ENCODE results near the gene ARIH2.

The ARIH2 gene

GRCh38 chr3:48974076-48974864, 55.6 kb downstream of the ARIH2 start:
- DNase-seq (ENCODE audit: low spot score): no peak

- DNase-seq (ENCODE audit: low spot score): no peak
Observed at GRCh38 chr3:48979451-48979850, 60.8 kb downstream of the ARIH2 start.

GRCh38 chr3:48980295-48980694, 61.7 kb downstream of the ARIH2 start:
- DNase-seq (ENCODE audit: low spot score): no peak

- DNase-seq (ENCODE audit: low spot score): no peak
Observed at GRCh38 chr3:48982016-48982415, 63.4 kb downstream of the ARIH2 start.

- DNase-seq (ENCODE audit: low spot score): no peak
Observed at GRCh38 chr3:48982686-48983085, 64.0 kb downstream of the ARIH2 start.

- DNase-seq (ENCODE audit: low spot score): no peak
Observed at GRCh38 chr3:48983096-48983495, 64.5 kb downstream of the ARIH2 start.

GRCh38 chr3:48984663-48985062, 66.0 kb downstream of the ARIH2 start:
- peak; percentile 58 for DNase-seq (ENCODE audit: low spot score)

- no peak for DNase-seq (ENCODE audit: low spot score)
Observed at GRCh38 chr3:48985831-48986376, 67.3 kb downstream of the ARIH2 start.

GRCh38 chr3:48989126-48989795, 70.6 kb downstream of the ARIH2 start:
- no peak for DNase-seq (ENCODE audit: low spot score)

- DNase-seq (ENCODE audit: low spot score): peak; percentile 94
Observed at GRCh38 chr3:48989796-48990635, 71.4 kb downstream of the ARIH2 start, which contains the start of gene P4HTM. Gene P4HTM, plus strand, starts transcription at chr3:48990241. Its CDS starts 16 bp downstream, at chr3:48990257.

- peak; percentile 43 for DNase-seq (ENCODE audit: low spot score)
Observed at GRCh38 chr3:48990636-48991469, 72.2 kb downstream of the ARIH2 start.

- DNase-seq (ENCODE audit: low spot score): no peak
Observed at GRCh38 chr3:48991851-48992545, 73.4 kb downstream of the ARIH2 start.

GRCh38 chr3:48993834-48994233, 75.2 kb downstream of the ARIH2 start:
- DNase-seq (ENCODE audit: low spot score): no peak

- DNase-seq (ENCODE audit: low spot score): no peak
Observed at GRCh38 chr3:48996640-48997039, 78.0 kb downstream of the ARIH2 start.

- no peak for DNase-seq (ENCODE audit: low spot score)
Observed at GRCh38 chr3:48997102-48997635, 78.5 kb downstream of the ARIH2 start.

- DNase-seq (ENCODE audit: low spot score): no peak
Observed at GRCh38 chr3:48997714-48998637, 79.3 kb downstream of the ARIH2 start.

- DNase-seq (ENCODE audit: low spot score): no peak
Observed at GRCh38 chr3:48999085-48999858, 80.6 kb downstream of the ARIH2 start.

- DNase-seq (ENCODE audit: low spot score): no peak
Observed at GRCh38 chr3:49001155-49001554, 82.5 kb downstream of the ARIH2 start.

Measured in kidney tubule cell (primary cell).